Activated gamma-delta T cell treated with Interleukin-2 at 50 U/mL for 16 hours (primary cell): ENCODE results near the gene ZCWPW2.

Experiments
- DNase-seq: peaks from one replicate; pipeline ENCODE4 v3.0.0-alpha.2; 2020

The ZCWPW2 gene

DNA sequence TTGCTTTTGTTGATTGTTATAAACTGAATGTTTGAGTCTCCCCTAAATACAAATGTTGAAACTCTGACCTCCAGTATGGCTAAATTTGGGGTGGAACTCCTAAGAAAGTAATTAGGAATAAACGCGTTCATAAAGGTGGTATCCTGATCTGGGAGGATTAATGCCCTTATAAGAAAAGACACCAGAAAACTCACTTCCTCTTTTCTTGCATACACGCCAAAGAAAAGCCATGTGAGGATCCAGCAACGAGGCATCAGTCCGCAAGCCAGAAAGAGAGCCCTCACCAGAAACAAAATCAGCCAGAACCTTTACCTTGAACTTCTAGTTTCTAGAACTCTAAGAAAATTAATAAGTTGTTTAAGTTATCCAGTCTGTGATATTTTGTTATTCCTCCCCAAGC is 37.5 kb downstream of the ZCWPW2 start:
- DNase-seq: no peak

DNA sequence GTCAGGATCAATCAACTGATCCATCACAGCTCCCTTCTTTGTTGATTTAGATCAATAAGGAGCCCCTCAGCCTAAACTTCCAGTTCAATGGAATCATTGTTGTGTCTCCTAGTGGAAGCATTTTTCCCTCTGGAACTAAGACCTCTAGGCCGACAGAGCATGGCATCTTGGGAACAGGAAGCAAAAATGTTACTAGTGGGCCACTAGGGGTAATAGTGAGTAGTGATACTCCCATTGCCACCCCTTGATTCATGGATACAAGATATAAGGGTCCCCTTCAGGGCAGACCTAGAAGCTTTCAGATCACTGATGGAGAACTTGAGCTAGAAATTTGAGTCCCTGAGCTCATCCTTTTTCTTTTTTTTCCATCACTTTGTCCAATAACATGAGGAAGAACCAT is 40.5 kb downstream of the ZCWPW2 start:
- no peak for DNase-seq

DNA sequence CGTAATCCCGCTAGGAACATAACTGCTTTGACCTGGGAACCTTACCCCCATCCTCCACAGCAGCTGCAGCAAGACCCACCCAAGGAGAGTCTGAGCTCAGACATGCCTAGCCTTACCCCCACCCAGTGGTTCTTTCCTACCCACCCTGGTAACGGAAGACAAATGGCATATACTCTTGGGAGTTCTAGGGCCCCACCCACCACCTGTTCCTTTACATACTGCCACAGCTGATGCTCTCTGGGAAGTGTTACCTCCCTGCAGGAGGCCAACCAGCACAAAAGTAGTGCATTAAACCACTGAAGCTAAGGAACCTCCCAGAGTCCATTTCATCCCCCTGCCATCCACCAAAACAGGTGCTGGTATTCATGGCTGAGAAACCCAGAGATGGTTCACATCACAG is 50.7 kb downstream of the ZCWPW2 start:
- no peak for DNase-seq

GRCh38 chr3:28406241-28406640 is 57.7 kb downstream of the ZCWPW2 start:
- no peak for DNase-seq

DNA sequence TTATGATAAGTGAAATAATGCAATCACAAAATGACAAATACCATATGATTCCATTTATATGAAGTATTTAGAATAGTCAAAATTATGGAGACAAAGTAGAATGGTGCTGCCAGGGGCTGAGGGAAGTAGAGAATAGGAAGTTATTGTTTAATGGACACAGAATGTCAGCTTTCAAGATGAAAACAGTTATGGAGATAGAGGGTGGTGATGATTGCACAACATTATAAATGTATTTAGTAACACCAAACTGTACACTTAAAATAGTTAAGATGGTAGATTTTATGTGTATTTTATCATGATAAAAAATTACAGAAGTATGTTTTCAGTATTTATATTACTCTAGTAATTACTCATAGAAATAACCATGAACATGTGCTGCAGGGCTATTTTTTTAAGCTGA is 100.9 kb downstream of the ZCWPW2 start:
- DNase-seq: no peak

- no peak for DNase-seq
These were observed 114.3 kb downstream of the ZCWPW2 start for GRCh38 chr3:28462866-28463265.

- no peak for DNase-seq
These were observed 118.9 kb downstream of the ZCWPW2 start for GRCh38 chr3:28467414-28467813.

- DNase-seq: no peak
These were observed 127.7 kb downstream of the ZCWPW2 start for GRCh38 chr3:28476194-28476593.

DNA sequence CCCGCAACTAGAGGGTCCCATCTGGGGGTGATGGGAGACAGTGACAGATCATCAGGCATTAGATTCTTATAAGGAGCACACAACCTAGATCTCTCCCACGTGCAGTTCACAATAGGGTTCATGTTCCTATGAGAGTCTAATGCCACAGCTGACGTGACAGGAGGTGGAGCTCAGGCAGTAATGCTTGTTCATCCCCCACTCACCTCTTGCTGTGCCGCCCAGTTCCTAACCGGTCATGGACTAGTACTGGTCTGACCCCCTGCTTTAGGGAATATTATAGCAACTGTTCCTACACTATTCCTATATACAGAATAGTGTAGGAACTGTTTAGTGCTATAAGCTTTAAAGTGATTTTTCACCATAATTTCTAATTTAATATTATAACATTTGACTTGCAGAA is 128.2 kb downstream of the ZCWPW2 start:
- DNase-seq: no peak

GRCh38 chr3:28485164-28485563 is 136.6 kb downstream of the ZCWPW2 start:
- no peak for DNase-seq

- DNase-seq: no peak
These were observed 146.8 kb downstream of the ZCWPW2 start for GRCh38 chr3:28495301-28495700.

GRCh38 chr3:28502397-28502937 is 153.9 kb downstream of the ZCWPW2 start:
- DNase-seq: no peak

DNA sequence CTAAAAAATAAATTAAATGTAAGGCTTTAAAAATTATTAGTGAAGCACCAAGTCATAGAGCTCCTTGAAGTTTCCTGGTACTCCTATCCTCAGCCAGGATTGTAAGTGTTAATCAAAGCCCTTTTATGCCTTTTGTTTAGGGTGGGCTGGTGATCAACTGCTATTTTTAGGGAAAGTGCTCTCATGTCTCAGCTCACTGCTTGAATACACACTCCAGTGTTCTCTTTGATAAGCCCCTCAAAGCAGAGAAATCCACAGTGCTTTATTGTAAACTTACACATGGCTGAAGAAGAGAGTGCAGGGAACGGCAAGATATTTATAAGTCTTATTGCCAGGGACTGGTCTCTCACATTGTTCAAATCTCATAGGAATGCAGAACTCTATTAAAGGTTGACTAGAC is 156.5 kb downstream of the ZCWPW2 start:
- DNase-seq: no peak

- no peak for DNase-seq
These were observed 173.1 kb downstream of the ZCWPW2 start for GRCh38 chr3:28521663-28522062.

DNA sequence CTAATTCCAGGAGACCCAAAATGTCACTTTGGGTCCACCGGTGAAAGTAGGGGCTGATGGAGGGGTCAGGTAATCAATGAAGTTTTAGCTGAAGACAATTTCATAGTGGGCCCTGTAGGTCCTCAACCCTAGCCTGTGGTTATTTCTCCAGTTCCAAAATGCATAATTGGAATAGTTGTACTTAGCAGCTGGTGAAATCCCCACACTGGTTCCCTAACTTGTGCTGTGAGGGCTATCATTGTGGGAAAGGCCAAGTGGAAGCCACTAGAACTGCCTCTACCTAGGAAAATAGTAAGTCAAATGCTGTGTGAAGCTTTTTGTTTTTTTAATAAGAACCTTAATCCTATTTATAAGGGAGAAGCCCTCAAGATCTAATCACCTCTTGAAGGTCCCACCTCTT is 193.8 kb downstream of the ZCWPW2 start:
- DNase-seq: no peak

GRCh38 chr3:28544236-28544635 is 195.7 kb downstream of the ZCWPW2 start:
- no peak for DNase-seq

GRCh38 chr3:28544831-28545230 is 196.3 kb downstream of the ZCWPW2 start:
- no peak for DNase-seq

DNA sequence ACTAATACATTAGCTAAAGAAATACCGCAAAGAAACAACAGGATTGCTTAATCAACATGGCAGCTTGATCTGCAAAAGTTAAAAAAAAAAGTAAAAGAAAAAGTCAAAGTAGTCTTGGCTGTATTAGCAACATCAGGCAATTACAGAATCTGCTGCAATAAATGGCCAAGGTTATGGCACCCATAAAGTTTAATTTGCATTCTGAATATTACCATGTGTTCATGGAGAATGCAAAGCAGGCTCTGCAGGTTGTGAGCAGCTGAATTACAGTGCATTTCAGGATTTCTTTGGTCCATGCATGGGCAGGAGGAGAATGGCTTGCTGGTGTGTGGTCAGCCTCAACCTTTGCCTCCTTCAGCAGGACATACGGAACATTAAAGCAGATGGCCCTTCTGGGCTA is 199.2 kb downstream of the ZCWPW2 start:
- DNase-seq: no peak

DNA sequence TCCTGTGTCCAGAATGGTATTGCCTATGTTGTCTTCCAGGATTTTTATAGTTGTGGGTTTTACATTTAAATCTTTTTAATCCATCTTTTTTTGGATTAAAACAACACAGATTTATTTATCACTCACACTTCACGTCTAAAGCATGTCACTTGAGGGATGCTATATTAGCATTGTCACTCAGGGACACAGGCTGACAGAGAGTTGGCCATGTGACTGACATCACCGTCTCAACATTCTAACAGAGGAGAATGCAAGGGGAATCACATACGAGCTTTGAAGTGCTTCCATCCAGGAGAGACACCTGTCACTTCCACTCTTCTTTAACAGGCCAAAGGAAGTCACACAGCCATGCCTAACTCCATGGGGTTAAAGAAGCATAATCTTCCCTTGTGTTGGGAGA is 204.7 kb downstream of the ZCWPW2 start:
- DNase-seq: no peak

DNA sequence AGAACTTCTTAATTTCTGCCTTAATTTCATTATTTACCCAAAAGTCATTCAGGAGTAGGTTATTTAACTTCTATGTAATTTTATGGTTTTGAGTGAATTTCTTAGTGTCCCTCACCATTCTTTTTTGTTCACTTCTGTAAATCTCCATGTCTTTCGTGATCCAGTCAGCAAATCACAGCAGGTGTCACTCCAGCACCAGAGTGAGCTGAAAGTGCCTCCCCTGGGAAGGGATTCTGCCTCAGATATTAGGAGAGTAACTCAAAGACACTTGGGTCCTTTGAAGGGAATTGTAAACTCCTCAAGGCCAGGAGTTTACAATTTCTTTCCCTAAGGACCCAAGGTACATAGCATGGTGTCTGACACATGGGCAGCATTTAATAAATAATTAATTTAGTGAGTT is 207.7 kb downstream of the ZCWPW2 start:
- DNase-seq: no peak

DNA sequence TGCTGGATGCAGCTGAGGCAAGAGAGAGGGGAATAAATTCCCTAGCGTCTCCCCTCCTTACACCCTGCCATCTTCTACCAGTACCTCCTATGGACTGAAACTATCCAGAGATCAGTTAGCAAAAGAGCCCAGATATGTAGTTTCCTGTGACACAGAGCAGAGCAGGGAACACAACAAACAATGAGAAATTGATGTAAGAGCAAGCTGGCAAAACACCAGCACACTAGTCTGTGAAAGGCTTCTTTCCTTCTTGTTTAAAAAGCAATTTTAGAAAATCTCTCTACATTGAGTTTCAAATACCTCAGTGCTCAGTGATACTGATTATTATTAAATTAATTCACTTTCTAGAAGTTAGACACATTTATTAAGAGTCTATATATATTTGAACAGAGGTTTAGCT is 215.7 kb downstream of the ZCWPW2 start:
- DNase-seq: no peak

GRCh38 chr3:28569357-28569756 is 220.8 kb downstream of the ZCWPW2 start:
- DNase-seq: no peak

DNA sequence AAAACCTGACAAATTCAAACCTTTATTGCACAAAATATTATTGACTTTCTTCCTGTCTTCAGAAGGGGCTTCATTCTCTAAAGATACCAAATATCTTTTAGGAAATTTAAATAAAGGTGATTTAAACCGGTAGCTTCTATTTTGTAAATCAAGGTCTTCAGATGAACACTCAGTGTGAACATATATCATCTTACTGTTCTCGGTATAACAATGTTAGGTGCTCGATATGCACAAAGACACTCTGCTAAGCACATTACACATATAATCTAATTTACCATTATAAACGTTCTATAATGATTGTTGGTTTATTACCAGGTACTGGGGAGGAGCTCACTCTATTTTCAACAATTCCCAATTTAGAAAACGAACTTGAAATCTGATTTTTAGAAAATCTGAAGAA is 225.5 kb downstream of the ZCWPW2 start:
- no peak for DNase-seq

GRCh38 chr3:28575100-28575745 is 226.7 kb downstream of the ZCWPW2 start:
- DNase-seq: no peak
